Adipose tissue (tissue), 3 donors: ENCODE data around the gene ITGA11. TPM values are rescaled to one million over a fixed set of nuclear protein-coding genes. Genes with fewer than 3 reads are reported as not detected.

ENCODE experiments used
- H3K27ac ChIP-seq: one replicate; pipeline ENCODE4 v1.5.1; 2013; ENCODE audit warnings: low read depth, low read length
- WGBS, 3 donors: extraction: QIAGEN DNeasy Blood & Tissue Kit; methylation state at CpG; one replicate each; pipeline ENCODE4 v1.1.7; 2013; 5-methylcytosine and 5-hydroxymethylcytosine counted together
- polyA plus RNA-seq, 3 donors: library from polyadenylated mRNA; stranded (reverse); fragments of 200-250 nt; gene quantifications; one replicate each; pipeline ENCODE4 v1.2.3, GENCODE V29; 2013
- donor health status: healthy with polysubstance abuse.
- donor health status: Bipolar disorder and iron deficiency.
- donor health status: healthy.

Gene ITGA11
- 1 to 10 TPM in 1 of 3 donors, under 1 TPM in 2; 0.44 to 5.1 (median 0.56) TPM for polyA plus RNA-seq

GRCh38 chr15:68431792-68432401, at the start of gene ITGA11:
TSS of gene ITGA11 (minus strand) at chr15:68432163. CDS start at chr15:68432066, 97 bp downstream.
- H3K27ac ChIP-seq = no peak within 1 kb of the TSS
- WGBS, 3 donors = 0 to 1% (median 0%) methylated on average over 45 to 49 of the region's 49 CpGs

GRCh38 chr15:68481321-68481720, 49.4 kb upstream of the ITGA11 start:
- no peak overlapping the region for H3K27ac ChIP-seq
- 67 to 86% (median 71%) methylated on average over 3 of the region's 3 CpGs for WGBS, 3 donors

- H3K27ac ChIP-seq = no peak overlapping the region
- 82 to 91% (median 88%) methylated on average over 5 of the region's 5 CpGs for WGBS, 3 donors
These were observed 48.3 kb upstream of the ITGA11 start for GRCh38 chr15:68480296-68480695.

- H3K27ac ChIP-seq = no peak overlapping the region
- 72 to 81% (median 80%) methylated on average over 4 of the region's 4 CpGs for WGBS, 3 donors
These were observed 47.9 kb upstream of the ITGA11 start for GRCh38 chr15:68479870-68480269.

- peak overlapping the region; percentile 29 for H3K27ac ChIP-seq
- WGBS, 3 donors = 48 to 67% (median 57%) methylated on average over 12 of the region's 12 CpGs
These were observed 47.4 kb upstream of the ITGA11 start for GRCh38 chr15:68479406-68479805.

GRCh38 chr15:68478853-68479252, 46.9 kb upstream of the ITGA11 start:
- H3K27ac ChIP-seq = no peak overlapping the region

GRCh38 chr15:68475449-68475848, 43.5 kb upstream of the ITGA11 start:
- H3K27ac ChIP-seq = no peak overlapping the region

More at GRCh38 chr15:68478853-68479252, 46.9 kb upstream of the ITGA11 start:
- WGBS, 3 donors = 77 to 87% (median 87%) methylated on average over 4 of the region's 4 CpGs

- WGBS, 3 donors = 26 to 81% (median 80%) methylated on average over 5 of the region's 5 CpGs
These were observed 39.6 kb upstream of the ITGA11 start for GRCh38 chr15:68471541-68471940.

GRCh38 chr15:68470976-68471375, 39.0 kb upstream of the ITGA11 start:
- WGBS, 3 donors = 88 to 99% (median 89%) methylated on average over 5 of the region's 5 CpGs
- H3K27ac ChIP-seq = no peak overlapping the region

More at GRCh38 chr15:68471541-68471940, 39.6 kb upstream of the ITGA11 start:
- no peak overlapping the region for H3K27ac ChIP-seq

GRCh38 chr15:68470049-68470742, 38.2 kb upstream of the ITGA11 start:
- 83 to 88% (median 87%) methylated on average over 14 of the region's 14 CpGs for WGBS, 3 donors
- no peak overlapping the region for H3K27ac ChIP-seq

GRCh38 chr15:68469162-68470048, 37.4 kb upstream of the ITGA11 start:
- no peak overlapping the region for H3K27ac ChIP-seq
- WGBS, 3 donors = 71 to 89% (median 79%) methylated on average over 6 of the region's 6 CpGs

- no peak overlapping the region for H3K27ac ChIP-seq
These were observed 34.9 kb upstream of the ITGA11 start for GRCh38 chr15:68466876-68467275.

- H3K27ac ChIP-seq = no peak overlapping the region
- 65 to 81% (median 72%) methylated on average over 6 of the region's 6 CpGs for WGBS, 3 donors
These were observed 34.0 kb upstream of the ITGA11 start for GRCh38 chr15:68465861-68466560.

- whole genome bisulfite sequencing, 3 donors = 64 to 73% (median 69%) methylated on average over 7 of the region's 7 CpGs
- no peak overlapping the region for H3K27ac ChIP-seq
These were observed 32.6 kb upstream of the ITGA11 start for GRCh38 chr15:68464448-68465090.

- 66 to 76% (median 71%) methylated on average over 3 of the region's 3 CpGs for WGBS, 3 donors
- H3K27ac ChIP-seq = no peak overlapping the region
These were observed 32.0 kb upstream of the ITGA11 start for GRCh38 chr15:68463996-68464395.

GRCh38 chr15:68463444-68463843, 31.5 kb upstream of the ITGA11 start:
- H3K27ac ChIP-seq = no peak overlapping the region
- WGBS, 3 donors = 78 to 91% (median 86%) methylated on average over 5 of the region's 5 CpGs

GRCh38 chr15:68460166-68460565, 28.2 kb upstream of the ITGA11 start:
- 70 to 78% (median 74%) methylated on average over 2 of the region's 2 CpGs for WGBS, 3 donors
- H3K27ac ChIP-seq = no peak overlapping the region

- WGBS, 3 donors = 67 to 79% (median 67%) methylated on average over 1 of the region's 1 CpG
These were observed 18.2 kb upstream of the ITGA11 start for GRCh38 chr15:68450192-68450591.

More at GRCh38 chr15:68450192-68450591, 18.2 kb upstream of the ITGA11 start:
- no peak overlapping the region for H3K27ac ChIP-seq
